KMS-11 (cell line): ENCODE measurements around the gene TLDC2.

ENCODE experiments used
- H2AFZ ChIP-seq: fragments of 200-600 bp; sonication (generic); 2 replicates; pipeline ENCODE4 v1.6.1; 2016; ENCODE audit warnings: antibody characterized with exemption, mixed run types, low read depth
- H3K27ac ChIP-seq: fragments of 200-600 bp; sonication (generic); 2 replicates; pipeline ENCODE4 v1.6.1; 2016; ENCODE audit warnings: mild to moderate bottlenecking, mixed run types
- H3K27me3 ChIP-seq: fragments of 200-600 bp; sonication (generic); 2 replicates; pipeline ENCODE4 v1.6.1; 2017; ENCODE audit warnings: mild to moderate bottlenecking, low read depth, mixed run types, moderate library complexity; ENCODE audit not compliant: insufficient read depth
- H3K36me3 ChIP-seq: fragments of 200-600 bp; sonication (generic); 2 replicates; pipeline ENCODE4 v1.6.1; 2017; ENCODE audit warnings: mild to moderate bottlenecking, mixed run types; ENCODE audit not compliant: insufficient read depth
- H3K4me1 ChIP-seq: fragments of 200-600 bp; sonication (generic); 2 replicates; pipeline ENCODE4 v1.6.1; 2016; ENCODE audit warnings: mild to moderate bottlenecking, low read depth, mixed run types; ENCODE audit not compliant: poor library complexity, severe bottlenecking
- H3K4me2 ChIP-seq: fragments of 200-600 bp; sonication (generic); 2 replicates; pipeline ENCODE4 v1.7.0; 2016; ENCODE audit warnings: mild to moderate bottlenecking, mixed run types
- H3K4me3 ChIP-seq: fragments of 200-600 bp; sonication (generic); IDR thresholded peaks from 2 replicates; pipeline ENCODE4 v1.6.1; 2017; ENCODE audit warnings: low read depth, low read length, mixed read lengths; ENCODE audit not compliant: insufficient read depth
- H3K79me2 ChIP-seq: fragments of 200-600 bp; sonication (generic); 2 replicates; pipeline ENCODE4 v1.6.1; 2016; ENCODE audit warnings: low read depth, mixed run types; ENCODE audit not compliant: insufficient read depth
- H3K9ac ChIP-seq: fragments of 200-600 bp; sonication (generic); 2 replicates; pipeline ENCODE4 v1.6.1; 2016; ENCODE audit warnings: mild to moderate bottlenecking, mixed run types
- H4K20me1 ChIP-seq: fragments of 200-600 bp; sonication (generic); 2 replicates; pipeline ENCODE4 v1.6.1; 2016; ENCODE audit warnings: mild to moderate bottlenecking, mixed run types; ENCODE audit not compliant: insufficient read depth
- CTCF ChIP-seq: fragments of 200-600 bp; sonication (generic); conservative IDR thresholded peaks from 2 replicates; pipeline ENCODE4 v1.6.1; 2017; ENCODE audit warnings: low read depth, mild to moderate bottlenecking, antibody characterized with exemption, low read length, moderate library complexity, mixed read lengths

TLDC2 gene

GRCh38 chr20:36849333-36850065 lies 26.4 kb upstream of the TLDC2 start:
- H3K79me2 ChIP-seq, result peaks cover 5% of the 10 kb centered on the region; the same call in 1 of the 2 replicates

GRCh38 chr20:36850759-36851158 lies 25.2 kb upstream of the TLDC2 start:
- Histone ChIP-seq H4K20me1 (no peaks in the 10 kb centered on the region), H3K27me3 (no peaks in the 10 kb centered on the region), H3K9ac (no peak overlapping the region), H3K36me3 (no peaks in the 10 kb centered on the region), H3K4me1 (peaks cover 6% of the 10 kb centered on the region), H3K4me2 (no peak overlapping the region), H3K4me3 (no peak overlapping the region), H3K79me2 (peaks cover 5% of the 10 kb centered on the region; the same call in 1 of the 2 replicates), H3K27ac (no peak overlapping the region), H2AFZ (no peak overlapping the region)
- no peak for TF ChIP-seq CTCF

More at GRCh38 chr20:36849333-36850065, 26.4 kb upstream of the TLDC2 start:
- no peaks in the 10 kb centered on the region for H3K36me3 ChIP-seq
- H3K4me3 ChIP-seq, result no peak overlapping the region
- no peak overlapping the region for H3K9ac ChIP-seq
- no peak for TF ChIP-seq CTCF
- peaks cover 9% of the 10 kb centered on the region for H3K4me1 ChIP-seq
- H2AFZ ChIP-seq, result no peak overlapping the region
- no peak overlapping the region for H3K4me2 ChIP-seq
- no peak overlapping the region for H3K27ac ChIP-seq
- H4K20me1 ChIP-seq, result no peaks in the 10 kb centered on the region
- no peaks in the 10 kb centered on the region for H3K27me3 ChIP-seq

- no peak overlapping the region for H3K27ac ChIP-seq
- no peak overlapping the region for H2AFZ ChIP-seq
- TF ChIP-seq CTCF, result no peak
- H3K36me3 ChIP-seq, result no peaks in the 10 kb centered on the region
- H3K79me2 ChIP-seq, result peaks cover 5% of the 10 kb centered on the region; the same call in 1 of the 2 replicates
- H4K20me1 ChIP-seq, result no peaks in the 10 kb centered on the region
- H3K4me2 ChIP-seq, result no peak overlapping the region
- H3K4me3 ChIP-seq, result no peak overlapping the region
- H3K27me3 ChIP-seq, result no peaks in the 10 kb centered on the region
- H3K9ac ChIP-seq, result no peak overlapping the region
- H3K4me1 ChIP-seq, result no peaks in the 10 kb centered on the region
Observed at GRCh38 chr20:36851490-36851889, 24.4 kb upstream of the TLDC2 start.

DNA sequence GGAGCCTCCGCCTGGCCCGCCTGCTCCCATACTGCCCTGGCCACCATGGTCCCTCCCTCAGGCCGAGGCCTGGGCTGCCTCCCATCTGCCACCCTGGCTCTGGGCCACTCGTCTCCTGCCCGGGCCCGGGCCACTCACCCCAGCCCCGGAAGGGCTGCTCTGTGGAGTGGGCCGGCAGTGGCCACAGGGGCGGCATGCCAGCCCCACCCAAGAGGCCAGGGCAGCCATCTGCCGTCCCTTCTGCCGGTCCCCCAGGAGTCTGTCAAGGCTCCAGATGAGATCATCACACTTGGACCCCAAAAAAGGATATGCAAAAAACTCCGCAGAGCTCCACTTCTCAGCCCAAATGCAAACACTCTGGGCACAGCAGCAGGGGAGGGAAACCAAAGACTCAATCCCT lies 23.8 kb upstream of the TLDC2 start:
- no peaks in the 10 kb centered on the region for H3K27me3 ChIP-seq
- no peak overlapping the region for H2AFZ ChIP-seq
- no peak overlapping the region for H3K4me2 ChIP-seq
- H3K27ac ChIP-seq, result no peak overlapping the region
- no peak overlapping the region for H3K4me3 ChIP-seq
- TF ChIP-seq CTCF, result no peak
- H3K79me2 ChIP-seq, result peaks cover 5% of the 10 kb centered on the region; the same call in 1 of the 2 replicates
- H4K20me1 ChIP-seq, result no peaks in the 10 kb centered on the region
- H3K9ac ChIP-seq, result no peak overlapping the region
- no peaks in the 10 kb centered on the region for H3K4me1 ChIP-seq
- no peaks in the 10 kb centered on the region for H3K36me3 ChIP-seq
